HG03469 (cell line): ENCODE results near the gene CFLAR.

ENCODE experiments used
- ATAC-seq: cut with Tn5 transposase; IDR thresholded peaks from one replicate; pipeline ENCODE4 v1.9.1; 2021; ENCODE audit warnings: mild to moderate bottlenecking, moderate library complexity, moderate number of reproducible peaks; ENCODE audit not compliant: unreplicated experiment

The CFLAR gene

DNA sequence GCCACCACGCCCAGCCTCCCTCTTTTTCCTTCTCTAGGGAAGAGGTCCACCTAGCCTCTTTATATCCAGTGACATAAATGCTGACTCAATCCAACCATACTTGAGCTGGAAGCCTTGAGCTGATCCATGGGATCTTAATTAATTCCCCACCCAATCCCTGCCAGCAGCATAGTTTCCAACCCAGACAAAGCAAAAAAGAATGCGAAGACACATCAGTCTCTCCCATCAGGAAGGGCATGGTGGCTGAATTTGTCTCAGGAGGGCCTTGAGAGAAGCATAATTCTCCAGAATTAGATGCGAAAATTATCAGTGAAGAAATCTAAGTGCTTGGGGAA, 89.5 kb downstream of the CFLAR start:
- no peak for ATAC-seq

DNA sequence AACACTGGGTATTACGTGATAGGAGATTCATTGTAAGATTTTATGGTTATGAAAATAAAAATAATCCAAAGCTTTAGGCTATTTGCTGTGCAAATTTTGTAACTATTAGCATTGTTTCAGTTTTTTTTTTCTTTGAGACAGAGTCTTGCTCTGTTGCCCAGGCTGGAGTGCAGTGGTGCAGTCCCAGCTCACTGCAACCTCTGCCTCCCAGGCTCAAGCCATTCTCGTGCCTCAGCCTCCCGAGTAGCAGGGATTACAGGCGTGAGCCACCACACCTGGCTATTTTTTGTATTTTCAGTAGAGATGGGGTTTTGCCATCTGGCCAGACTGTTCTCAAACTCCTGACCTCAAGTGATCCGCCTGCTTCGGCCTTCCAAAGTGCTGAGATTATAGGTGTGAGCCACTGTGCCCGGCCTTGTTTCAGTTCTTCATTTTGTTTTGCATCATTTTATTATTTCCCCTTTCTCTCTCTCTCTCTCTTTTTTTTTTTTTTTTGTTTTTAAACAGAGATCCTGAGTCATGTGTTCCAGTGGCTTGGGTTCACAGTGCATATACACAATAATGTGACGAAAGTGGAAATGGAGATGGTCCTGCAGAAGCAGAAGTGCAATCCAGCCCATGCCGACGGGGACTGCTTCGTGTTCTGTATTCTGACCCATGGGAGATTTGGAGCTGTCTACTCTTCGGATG, 92.7 kb downstream of the CFLAR start:
- peak; percentile 45 for ATAC-seq

DNA sequence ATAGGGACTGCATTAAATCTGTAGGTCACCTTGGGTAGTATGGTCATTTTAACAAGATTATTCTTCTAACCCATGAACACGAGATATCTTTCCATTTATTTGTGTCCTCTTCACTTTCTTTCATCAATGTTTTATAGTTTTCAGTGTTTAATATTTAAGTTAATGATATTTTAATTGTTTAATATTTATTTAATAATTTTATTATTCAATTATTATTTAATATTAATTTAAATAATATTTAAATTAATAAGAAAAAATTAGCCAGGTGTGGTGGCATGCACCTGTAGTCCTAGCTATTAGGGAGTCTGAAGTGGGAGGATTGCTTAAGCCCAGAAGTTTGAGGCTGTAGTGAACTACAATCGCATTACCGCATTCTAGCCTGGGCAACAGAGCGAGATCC, 100.0 kb downstream of the CFLAR start:
- ATAC-seq = no peak

DNA sequence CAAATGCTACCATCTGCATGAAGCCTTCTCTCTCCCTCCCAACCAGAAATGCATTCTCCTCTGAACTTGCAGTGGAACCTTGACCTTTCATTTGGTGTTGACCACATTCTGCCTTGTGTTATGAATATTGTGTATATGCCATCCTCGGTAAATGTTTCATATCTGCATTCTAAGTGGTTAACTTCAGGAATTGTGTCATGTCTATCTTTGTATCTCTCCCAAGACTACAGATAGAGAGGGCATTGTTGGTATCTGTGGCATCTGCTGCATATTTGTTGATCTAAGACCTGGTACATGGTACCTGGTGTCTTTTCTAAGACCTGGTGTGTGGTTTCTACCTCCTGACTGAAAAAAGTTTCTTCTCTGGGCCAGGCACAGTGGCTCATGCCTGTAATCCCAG, 101.0 kb downstream of the CFLAR start:
- no peak for ATAC-seq

DNA sequence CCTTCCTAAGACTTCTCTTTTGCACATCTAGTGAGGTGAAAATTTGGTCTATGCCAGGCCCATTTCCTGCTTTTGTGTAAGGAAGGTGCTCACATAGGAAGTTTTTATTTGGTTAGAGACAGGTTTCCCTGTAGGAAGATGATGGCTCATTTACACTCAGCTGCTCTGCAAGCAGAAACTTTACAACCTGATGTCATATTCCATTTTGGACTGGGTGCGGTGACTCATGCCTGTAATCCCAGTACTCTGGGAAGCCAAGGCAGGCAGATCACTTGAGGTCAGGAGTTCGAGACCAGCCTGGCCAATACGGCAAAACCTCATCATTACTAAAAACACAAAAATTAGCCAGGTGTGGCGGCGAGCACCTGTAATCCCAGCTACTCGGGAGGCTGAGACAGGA, 102.8 kb downstream of the CFLAR start:
- ATAC-seq = no peak

DNA sequence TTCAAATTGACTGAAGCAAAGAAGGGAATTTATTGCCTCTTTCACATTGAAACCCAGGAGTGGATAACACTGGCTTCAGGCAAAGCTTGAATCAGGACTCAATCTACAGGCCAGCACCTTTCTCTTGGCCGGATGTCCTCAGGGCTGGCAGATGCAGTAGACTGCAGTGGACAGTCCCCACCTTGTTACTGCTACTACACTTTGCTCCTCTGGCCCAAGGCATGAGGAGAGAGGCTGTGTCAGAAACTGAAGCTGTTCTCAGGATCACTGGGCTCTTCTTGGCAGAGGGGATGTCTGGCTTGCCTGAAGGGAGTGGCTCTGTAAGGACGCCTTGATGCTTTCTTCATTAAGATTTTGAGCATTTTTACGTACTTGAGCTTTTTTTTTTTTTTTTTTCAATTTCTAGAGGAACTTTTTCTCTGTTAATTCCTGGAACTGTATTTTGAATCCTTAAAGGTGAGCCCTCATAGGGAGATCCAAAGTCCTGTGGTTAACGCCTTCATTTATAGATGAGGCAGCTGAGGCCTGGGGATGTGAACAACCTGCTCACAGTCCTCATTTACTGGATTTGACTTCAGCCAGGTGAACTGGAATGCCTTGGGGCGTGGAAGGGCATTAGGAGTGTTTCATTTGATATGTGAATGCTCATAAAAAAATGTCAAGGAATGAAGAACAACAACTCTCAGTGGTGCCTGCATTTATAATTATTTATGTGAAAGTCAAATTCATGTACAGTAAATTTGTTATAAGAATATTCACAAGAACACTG, 103.5 kb downstream of the CFLAR start:
- no peak for ATAC-seq

DNA sequence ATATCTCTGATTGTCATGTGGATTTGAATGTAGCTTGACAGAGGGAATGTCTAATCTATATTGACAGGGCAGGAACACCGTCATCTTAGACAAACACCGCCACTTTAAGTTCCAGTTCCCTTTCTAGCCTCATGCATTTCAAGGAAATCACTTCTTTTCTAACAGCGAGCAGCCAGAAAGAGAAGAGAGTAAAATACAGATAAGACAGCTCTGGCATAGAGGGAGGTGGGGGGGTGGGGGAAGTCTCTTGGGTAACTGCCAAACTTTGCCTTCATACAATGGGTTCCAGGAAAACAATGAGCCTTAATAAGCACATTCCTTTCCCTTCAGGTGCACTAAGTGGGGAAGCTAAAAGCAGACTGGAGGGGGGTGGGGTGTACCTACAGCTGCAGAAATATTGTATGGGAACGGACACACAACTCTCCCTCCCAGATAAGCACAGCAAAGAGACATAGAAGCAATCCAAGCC, 104.2 kb downstream of the CFLAR start:
- ATAC-seq = no peak

DNA sequence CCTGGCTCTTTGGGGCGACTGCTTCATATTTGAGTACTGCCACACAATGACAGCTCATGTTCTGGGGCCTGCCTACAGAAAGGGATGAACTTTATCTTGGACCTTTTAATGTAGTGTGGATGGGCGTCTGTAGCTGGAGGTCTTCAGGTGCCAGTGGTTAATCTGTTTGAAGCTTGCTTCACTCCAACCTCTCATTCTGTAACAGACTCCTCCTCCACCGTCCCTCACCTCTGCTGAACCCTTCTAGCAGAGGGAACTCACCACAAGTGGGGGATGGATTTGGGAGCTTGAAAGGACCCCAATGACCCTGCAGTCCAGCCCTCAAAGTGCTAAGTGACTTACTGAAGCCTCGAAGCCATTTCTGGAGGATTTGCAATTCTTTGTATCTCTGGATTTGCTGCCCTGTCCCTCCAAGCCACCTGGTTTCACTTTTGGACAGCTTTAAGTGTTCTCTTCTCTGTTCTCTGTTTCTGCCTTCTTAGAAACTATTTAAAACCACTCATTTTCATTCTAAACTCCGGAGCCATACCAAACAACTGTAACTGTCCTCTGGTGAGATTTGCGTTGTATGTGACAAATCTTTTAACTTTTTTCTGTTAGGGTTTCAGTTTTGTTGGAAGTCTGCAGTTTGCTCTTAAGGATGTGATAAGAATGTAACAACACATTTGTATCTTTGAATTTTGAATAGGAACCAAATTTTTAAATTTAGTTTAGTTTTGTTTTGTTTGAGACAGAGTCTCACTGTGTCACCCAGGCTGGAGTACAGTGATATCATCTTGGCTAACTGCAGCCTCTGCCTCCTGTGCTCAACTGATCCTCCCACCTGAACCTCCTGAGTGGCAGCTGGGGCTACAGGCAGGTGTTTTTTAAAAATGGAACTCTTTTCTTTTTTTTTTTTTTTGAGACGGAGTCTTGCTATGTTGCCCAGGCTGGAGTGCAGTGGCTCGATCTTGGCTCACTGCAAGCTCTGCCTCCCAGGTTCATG, 107.4 kb downstream of the CFLAR start:
- peak; percentile 79 for ATAC-seq
